ENCODE results near the gene ABCC4. TPM values are rescaled to one million over a fixed set of nuclear protein-coding genes. Genes with fewer than 3 reads are reported as not detected.

ABCC4 gene
- total RNA-seq, 1 donor from 2014 or later = 21.7 TPM

DNA sequence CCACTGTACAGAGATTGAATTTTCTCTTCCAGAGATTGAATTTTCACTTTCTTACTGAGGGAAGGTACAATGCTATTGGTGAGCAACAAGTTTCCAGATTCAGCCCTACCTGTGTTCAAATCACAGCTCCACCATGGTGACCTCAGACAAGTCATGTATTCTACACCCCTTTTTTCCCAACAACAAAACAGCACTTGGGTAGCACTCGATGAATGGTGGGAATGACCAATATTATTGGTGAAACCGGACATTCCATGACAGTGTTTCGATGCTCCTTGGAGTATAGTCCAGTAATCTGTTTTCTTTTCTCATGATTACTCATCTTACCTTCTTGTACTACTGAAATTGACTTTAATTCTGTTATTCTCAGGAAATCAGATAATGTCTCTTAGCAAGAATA lies 322.7 kb downstream of the ABCC4 start:
- Mint-ChIP-seq H3K4me3 (no peak overlapping the region), H3K27ac (no peak overlapping the region), H3K9me3 (peaks cover 6% of the 10 kb centered on the region), H3K36me3 (no peaks in the 10 kb centered on the region), H3K4me1 (ENCODE audit: unreplicated experiment) (no peaks in the 10 kb centered on the region), H3K27me3 (peaks cover 6% of the 10 kb centered on the region)
- no peak for DNase-seq (ENCODE audit: extremely low spot score, unreplicated experiment)
- TF ChIP-seq, protein P1, sequence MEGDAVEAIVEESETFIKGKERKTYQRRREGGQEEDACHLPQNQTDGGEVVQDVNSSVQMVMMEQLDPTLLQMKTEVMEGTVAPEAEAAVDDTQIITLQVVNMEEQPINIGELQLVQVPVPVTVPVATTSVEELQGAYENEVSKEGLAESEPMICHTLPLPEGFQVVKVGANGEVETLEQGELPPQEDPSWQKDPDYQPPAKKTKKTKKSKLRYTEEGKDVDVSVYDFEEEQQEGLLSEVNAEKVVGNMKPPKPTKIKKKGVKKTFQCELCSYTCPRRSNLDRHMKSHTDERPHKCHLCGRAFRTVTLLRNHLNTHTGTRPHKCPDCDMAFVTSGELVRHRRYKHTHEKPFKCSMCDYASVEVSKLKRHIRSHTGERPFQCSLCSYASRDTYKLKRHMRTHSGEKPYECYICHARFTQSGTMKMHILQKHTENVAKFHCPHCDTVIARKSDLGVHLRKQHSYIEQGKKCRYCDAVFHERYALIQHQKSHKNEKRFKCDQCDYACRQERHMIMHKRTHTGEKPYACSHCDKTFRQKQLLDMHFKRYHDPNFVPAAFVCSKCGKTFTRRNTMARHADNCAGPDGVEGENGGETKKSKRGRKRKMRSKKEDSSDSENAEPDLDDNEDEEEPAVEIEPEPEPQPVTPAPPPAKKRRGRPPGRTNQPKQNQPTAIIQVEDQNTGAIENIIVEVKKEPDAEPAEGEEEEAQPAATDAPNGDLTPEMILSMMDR (conservative IDR thresholded peaks at IDR 0.05) = no peak

DNA sequence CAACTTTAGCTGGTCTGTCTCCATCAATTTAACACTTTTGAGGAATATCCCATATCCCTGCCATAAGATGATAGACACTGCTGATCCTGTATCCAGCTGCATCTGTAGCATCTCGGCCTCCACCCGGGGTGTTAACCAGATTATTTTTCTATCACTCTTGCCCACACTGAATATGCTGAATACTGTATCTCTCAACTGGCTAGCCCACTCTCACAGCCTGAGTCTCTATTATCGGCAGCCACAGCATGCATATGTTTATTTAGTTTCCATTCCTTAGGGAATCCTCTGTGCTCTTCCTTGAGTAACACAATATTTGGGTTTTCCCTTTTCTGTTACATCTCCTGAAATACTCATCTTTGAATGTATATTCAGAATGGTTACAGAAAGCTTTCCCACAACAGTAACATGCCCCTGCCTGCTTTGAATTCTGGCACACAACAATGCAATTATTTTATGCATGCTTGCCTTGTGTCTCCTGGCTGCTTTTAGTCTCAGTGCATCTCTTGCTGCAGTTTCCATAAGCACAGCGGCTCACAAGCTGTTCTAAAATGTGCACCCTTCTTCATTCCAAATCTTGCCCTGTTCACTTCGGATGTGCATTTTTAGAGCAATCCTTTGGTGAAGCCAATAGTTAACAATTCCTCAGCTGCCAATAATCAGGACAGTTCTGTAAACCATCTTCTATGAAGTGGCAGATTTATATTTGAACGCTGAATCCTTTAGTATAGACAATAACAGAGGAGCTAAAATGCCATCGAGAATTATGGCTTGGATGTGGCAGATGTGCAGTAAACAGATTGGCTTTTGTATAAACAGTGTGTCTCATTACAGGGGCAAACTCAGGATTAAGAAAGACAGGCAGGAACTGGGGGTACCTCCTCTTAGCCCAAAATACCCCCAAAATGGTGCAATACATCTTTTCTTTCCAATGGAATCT lies 327.0 kb downstream of the ABCC4 start:
- Mint-ChIP-seq H3K4me3 (no peak overlapping the region), H3K27ac (no peak overlapping the region), H3K9me3 (peaks cover 10% of the 10 kb centered on the region), H3K4me1 (ENCODE audit: unreplicated experiment) (no peaks in the 10 kb centered on the region), H3K27me3 (peaks cover 23% of the 10 kb centered on the region), H3K36me3 (no peaks in the 10 kb centered on the region)
- DNase-seq (ENCODE audit: extremely low spot score, unreplicated experiment) = no peak
- TF ChIP-seq, protein P1 (conservative IDR thresholded peaks at IDR 0.05) = no peak

DNA sequence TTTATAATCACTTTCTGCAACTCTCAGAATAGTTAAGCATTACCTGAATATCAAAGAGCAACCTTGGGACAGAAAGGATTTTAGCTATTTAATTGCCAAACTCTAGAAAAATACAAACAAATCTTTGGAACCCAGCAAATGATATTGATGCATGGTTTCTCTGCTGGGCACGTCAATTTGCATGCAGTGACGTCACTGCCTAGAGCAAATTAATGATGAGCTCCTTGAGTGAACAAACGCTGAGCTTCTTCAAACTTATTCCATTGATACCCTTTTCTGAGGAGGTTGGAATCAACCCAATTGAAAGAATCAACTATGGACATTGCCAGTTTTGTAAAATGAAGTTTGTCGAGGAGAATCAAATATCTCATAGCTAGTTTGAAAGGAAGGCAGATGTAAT lies 329.0 kb downstream of the ABCC4 start:
- no peak overlapping the region for H3K4me3 Mint-ChIP-seq
- no peaks in the 10 kb centered on the region for H3K36me3 Mint-ChIP-seq
- H3K9me3 Mint-ChIP-seq = peaks cover 10% of the 10 kb centered on the region

More for the DNA sequence above, 329.0 kb downstream of the ABCC4 start:
- Mint-ChIP-seq H3K27ac (no peak overlapping the region), H3K27me3 (peaks cover 34% of the 10 kb centered on the region), H3K4me1 (ENCODE audit: unreplicated experiment) (peaks cover 6% of the 10 kb centered on the region)
- TF ChIP-seq, protein P1 (conservative IDR thresholded peaks at IDR 0.05) = no peak
- DNase-seq (ENCODE audit: extremely low spot score, unreplicated experiment) = no peak
